SH-SY5Y (cell line): ENCODE measurements around the gene SUGP2.

Experiments used
- GATA2 ChIP-seq: IDR thresholded peaks from 2 replicates; pipeline ENCODE4 v1.6.1; 2011; ENCODE audit warnings: mild to moderate bottlenecking, low read depth, low read length
- GATA3 ChIP-seq: IDR thresholded peaks from 2 replicates; pipeline ENCODE4 v1.6.1; 2011; ENCODE audit warnings: low read depth, mild to moderate bottlenecking, low read length, moderate library complexity

Gene SUGP2

DNA sequence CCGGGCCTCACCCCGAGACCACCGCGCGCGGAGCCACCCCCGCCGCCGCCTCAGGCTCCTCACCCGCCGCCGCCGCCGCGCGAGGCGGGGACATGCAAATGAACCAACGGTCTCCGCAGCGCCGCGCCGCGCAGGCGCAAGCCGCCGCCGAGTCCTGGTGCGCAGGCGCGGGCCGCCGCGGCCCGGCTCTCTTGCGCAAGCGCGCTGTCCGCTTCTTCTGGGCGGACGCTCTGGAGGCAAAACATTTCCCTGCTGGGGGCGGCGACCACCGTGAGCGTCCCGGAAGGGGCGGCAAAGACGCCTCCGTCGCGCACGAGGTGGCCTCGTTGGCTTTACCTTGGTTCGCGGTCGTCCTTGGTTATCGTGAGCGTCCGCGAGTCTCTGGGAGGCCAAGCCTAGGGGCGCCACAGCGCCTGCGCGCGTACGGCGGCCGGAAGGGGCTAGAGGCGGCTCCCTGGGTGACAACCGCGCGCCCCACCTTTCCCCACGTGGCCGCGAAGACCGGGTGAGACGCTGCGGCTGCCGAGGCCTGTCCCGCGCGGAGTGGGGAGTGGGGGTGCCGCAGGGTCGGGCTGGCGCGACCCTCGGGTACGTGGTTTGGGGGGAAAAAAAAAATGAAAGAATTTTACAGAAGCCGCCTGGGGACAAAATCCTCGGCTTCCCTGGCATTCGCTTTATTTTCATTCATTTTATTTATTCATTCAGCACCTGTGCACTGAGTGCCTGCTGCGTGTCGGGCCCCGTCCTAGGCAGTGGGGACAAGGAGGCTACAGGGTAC, at the start of gene SUGP2, which contains the start of gene ARMC6:
Gene SUGP2, minus strand, starts transcription at position 92 of the 778 bp plus-strand sequence. CDS start 2,446 bp downstream, outside the sequence.
Gene ARMC6, plus strand, starts transcription at position 178 of the 778 bp plus-strand sequence. CDS start 607 bp downstream, outside the sequence.
- no peak for TF ChIP-seq GATA3
- TF ChIP-seq GATA2: no peak

DNA sequence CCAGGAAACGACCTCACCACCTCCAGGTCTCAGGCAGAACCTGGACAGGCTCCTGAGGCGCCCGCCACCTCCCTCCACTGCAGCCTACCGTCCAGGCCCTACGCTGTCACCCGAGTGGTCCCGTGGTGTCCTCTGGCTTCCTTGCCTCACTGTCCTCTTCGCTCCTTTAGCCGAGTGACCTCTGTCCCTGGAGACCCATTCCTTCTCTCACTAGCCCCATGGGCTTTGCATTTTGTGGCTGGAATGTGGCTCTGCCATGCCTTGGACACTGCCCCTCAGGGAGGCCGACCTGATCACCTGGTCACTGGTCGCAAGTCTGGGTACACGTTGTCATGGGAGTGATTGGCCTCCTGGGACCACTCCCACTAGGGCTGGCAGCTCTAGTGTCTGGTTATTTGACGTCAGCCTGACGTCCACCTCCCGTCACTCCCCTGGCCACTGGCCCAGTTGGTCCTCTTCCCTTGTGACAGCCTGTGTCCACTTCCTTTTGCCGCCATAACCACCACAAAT, 48.4 kb upstream of the SUGP2 start:
- TF ChIP-seq GATA2: no peak
- TF ChIP-seq GATA3: no peak

DNA sequence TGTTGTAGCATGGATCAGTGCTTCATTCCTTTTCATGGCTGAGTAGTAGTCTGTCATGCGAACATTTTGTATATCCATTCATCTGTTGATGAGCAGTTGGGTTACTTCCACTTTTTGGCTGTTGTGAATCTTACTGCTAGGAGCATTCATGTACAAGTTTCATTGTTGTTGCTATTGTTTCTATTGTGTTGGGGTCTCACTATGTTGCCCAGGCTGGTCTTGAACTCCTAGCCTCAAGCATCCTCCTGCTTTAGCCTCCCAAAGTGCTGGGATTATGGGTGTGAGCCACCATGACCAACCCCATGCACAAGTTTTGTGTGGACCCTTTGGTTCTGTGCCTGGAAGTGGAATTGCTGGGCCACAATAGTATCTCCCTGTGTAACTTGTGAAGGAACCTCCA, 46.3 kb upstream of the SUGP2 start:
- TF ChIP-seq GATA3 (no peak), GATA2 (no peak)

DNA sequence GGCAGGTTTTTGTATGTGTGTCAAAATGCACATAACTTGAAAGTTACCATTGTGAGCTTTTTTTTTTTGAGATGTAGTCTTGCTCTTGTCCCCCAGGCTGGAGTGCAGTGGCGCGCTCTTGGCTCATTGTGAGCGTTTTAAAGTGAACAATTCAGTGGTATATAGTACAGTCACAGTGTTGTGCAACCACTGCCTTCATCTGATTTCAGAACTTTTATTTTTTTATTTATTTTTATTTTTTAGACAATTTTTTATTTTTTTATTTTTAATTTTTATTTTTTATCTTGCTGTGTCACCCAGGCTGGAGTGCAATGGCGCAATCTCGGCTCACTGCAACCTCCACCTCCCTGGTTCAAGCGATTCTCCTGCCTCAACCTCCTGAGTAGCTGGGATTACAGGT, 45.5 kb upstream of the SUGP2 start:
- no peak for TF ChIP-seq GATA3
- TF ChIP-seq GATA2: no peak

DNA sequence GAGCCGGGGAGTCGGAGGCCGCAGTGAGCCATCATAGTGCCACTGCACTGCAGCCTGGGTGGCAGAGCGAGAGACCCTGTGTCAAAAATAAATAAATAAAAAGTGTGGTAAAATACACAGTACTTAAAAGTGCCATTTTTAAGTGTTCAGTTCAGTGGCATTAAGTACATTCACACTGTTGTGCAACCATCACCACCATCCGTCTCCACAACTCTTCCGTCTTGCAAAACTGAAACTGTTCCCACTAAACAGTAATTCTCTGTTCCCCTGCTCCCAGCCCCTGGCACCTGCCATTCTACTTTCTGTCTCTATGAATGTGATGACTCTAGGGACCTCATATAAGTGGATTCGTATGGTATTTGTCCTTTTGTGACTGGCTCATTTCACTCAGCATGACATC, 43.8 kb upstream of the SUGP2 start:
- TF ChIP-seq GATA3 (no peak), GATA2 (no peak)

DNA sequence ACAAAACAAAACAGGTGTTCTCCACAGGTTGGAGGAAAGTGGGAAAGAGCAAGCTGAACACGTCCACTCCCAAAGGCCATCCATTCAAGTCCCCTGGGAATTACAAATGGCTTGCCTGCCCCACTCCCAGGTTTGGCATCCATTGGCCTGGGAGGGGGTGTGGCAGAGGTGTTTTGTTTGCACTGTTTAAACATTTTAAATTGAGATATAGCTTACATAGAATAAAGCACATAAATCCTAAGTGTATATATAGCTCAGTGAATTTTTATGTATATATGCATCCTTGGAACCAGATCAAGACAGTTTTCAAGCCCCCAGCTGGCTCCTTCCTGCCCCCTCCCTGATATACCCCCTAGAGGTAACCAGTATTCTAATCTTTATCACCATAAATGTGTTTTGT, 43.2 kb upstream of the SUGP2 start:
- no peak for TF ChIP-seq GATA3
- TF ChIP-seq GATA2: no peak

DNA sequence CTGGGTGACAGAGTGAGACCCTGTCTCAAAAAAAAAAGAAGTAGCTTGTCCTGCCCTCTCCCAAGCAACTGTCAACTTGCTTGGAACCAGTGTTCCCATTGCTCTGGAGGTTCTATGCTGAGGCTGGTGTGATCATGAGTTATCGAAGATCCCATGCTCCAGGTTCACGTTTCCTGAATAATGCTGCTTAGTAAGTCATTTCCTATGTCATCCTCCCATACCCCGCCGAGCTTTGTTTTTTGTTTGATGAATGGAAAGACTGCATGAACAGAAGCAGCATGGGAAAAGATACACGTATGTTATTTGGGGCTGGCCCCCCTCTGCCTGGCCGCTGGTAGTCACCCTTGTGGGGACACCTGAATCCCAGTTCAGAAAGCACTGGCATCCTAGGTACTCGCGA, 41.8 kb upstream of the SUGP2 start:
- TF ChIP-seq GATA2: no peak
- no peak for TF ChIP-seq GATA3

DNA sequence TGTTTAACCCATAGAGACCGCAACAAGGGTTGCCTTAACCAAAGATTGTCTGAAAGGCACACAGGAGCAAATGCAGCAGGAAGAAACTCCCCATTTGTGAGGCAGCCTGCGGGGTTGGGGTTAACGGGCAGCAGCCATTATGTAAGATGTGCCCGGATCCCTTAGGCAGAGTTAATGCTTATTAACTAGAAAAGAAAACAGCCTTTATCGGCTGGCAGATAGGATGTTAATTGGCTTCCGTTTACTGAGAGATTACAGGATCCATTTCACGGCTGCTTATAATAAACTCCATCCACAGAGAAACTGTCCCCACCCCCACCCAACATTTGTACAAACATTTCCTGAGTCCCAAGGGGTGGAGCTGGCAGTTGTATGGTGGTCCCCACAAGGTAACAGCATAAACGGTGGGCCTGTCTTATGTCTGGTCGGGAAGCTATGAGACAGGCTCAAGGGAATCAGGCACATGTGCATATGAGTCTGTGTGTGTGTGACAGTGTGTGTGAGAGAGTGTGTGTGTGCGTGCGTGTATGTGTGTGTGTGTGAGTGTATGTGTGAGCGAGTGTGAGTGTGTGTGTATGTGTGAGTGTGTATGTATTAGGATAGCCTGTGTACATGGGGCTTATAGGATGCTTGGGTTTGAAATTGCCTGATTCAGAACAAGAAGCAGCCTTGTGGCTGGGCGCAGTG, 41.0 kb upstream of the SUGP2 start:
- TF ChIP-seq GATA2: peak; percentile 49
- TF ChIP-seq GATA3: no peak

DNA sequence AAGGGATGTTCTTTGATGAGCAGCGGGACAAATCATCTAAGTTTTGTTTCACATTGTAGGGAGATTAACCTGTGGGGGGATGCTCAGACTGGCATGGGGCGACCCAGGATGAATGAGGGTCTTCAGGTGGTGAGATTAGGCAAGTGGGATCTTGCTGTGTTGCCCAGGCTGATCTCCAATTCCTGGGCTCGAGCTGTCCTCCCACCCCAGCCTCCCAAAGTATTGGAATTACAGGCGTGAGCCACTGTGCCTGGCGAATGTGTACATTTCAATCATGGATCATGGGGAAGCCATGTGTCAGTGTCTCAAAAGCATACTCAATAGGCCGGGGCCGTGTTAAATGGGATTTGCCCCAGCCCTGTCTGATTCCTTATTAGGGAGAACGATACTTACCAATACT, 38.6 kb upstream of the SUGP2 start:
- TF ChIP-seq GATA2 (no peak), GATA3 (no peak)

DNA sequence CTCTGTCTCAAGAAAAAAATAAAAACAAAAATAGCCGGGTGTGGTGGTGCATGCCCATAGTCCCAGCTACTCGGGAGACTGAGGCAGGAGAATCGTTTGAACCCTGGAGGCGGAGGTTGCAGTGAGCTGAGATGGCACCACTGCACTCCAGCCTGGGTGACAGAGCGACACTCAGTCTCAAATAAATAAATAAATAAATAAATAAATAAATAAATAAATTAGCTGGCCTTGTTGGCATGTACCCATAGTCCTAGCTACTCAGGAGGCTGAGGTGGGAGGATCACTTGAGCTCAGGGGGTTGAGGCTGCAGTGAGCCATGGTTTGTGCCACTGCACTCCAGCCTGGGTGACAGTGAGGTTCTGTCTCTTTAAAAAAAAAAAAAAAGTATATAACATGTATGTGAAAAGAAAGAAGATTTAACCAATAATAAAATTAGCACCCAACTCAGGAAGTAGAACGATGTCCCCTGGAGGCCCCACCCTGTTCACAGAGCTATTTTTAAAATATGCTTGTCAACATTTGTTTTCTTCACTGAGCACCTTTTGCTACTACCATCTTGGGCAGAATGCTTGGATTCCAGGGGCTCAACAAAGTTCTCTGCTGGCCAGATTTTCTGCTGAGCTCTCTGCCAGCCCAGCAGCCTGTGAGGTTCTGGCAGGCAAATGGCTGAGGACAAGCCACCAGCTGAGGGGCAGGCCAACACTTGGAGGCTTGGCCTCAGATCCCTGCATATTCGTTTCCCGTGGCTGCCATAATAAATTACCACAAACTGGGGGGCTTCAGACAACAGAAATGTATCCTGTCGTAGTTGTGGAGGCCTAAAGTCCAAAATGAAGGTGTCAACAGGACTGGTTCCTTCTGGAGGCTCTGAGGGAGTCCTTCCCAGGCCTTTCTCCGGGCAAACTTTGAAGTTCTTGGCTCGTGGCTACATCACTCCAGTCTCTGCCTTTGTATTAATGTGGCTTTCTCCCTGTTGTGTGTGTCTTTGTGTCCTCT, 35.6 kb upstream of the SUGP2 start:
- no peak for TF ChIP-seq GATA3
- no peak for TF ChIP-seq GATA2

DNA sequence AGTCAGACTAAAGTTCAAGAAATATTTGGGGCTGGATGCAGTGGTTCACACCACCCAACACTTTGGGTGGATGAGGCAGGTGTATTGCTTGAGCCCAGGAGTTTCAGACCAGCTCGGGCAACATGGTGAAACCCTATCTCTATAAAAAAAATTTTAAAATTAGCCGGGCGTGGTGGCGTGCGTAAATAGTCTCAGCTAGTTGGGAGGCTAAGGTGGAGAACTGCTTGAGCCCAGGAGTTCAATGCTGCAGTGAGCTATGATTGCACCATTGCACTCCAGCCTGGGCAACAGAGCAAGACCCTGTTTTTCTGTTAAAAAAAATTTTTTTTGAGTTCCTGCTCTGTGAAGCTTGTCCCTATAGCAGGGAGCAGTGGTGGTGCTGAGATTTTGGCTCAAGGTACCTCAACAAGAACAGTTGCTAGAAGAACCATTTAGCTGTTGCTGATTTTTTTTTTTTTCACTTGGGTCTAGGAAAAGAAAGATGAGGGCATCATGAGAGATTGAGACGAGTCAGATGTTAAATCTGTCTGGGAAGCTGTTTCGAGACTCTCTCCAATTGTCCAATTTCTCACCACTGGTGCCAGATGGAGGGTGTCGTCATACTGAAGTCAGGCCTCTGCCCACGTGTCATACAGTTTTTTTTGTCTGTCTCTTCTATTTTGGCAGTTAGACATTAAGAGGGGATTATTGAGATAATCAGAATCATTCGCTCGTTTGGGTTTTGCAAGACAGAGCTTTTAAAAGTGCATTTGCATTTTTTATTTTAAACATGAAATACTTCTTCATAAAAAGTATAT, 34.2 kb upstream of the SUGP2 start:
- no peak for TF ChIP-seq GATA2
- no peak for TF ChIP-seq GATA3

DNA sequence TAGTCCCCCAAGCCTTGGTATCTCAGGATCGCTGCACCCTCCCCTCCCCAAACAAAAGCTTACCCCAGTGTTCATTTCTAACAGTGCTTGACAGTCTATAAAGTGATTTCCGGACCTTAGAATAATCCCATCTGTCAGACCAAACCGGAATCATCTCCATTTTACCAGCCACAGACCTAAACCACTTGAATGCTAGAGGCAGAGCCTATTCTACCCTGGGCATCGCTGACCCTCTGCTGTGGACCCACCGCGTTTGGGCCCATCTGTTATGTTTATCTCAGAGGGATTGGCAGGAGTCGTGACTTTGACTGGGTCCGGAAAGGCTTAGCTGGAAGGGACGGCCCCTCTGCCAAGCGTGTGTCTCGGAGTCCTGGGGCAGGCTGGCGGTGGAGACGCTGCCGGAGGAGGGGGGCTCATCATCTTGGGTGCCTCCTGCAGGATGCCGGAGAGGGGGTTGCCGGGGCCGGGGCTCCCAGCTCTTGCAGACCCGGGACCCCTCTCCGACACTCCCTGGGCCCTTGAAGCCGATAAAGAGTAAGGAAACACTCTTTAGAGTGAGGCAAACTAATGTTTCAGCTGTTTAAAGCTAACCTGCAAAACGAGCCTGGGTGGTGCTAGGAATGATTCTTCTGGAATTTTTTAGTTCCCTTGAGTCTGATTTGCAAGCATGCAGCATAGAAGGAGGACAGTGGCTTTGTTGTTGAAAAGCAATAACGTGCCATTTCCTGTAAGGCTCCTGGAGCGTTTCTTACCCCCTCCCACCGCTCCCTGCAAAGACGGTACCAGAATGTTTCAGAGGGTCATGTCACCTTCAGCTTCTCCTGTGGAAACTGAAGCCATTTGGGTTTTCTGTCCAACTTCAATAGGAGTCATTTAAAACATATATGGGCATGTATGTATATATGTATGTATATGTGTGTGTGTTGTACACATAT, 31.8 kb upstream of the SUGP2 start:
- TF ChIP-seq GATA2 (no peak), GATA3 (no peak)
